ENCODE data around the gene PPP1CA.

Gene PPP1CA

GRCh38 chr11:67400942-67401494 lies 640 bp downstream of the PPP1CA start:
- DNase-seq = no peak

GRCh38 chr11:67400251-67400941 lies 1.3 kb downstream of the PPP1CA start:
- DNase-seq = no peak

- DNase-seq = no peak
These were observed 2.7 kb downstream of the PPP1CA start for GRCh38 chr11:67398661-67399563.

- no peak for DNase-seq
These were observed 3.5 kb downstream of the PPP1CA start for GRCh38 chr11:67397986-67398660.

DNA sequence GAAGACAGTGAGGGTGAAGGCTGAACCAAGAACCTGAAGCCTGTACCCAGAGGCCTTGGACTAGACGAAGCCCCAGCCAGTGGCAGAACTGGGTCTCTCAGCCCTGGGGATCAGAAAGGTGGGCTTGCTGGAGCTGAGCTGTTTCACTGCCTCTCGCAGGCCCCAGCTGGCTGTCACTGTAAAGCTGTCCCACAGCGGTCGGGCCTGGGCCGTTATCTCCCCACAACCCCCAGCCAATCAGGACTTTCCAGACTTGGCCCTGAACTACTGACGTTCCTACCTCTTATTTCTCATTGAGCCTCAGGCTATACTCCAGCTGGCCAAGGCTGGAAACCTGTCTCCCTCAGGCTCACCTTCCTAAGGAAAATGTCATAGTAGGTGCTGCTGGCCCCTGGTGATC lies 4.1 kb downstream of the PPP1CA start:
- no peak for DNase-seq

- no peak for DNase-seq
These were observed 4.9 kb downstream of the PPP1CA start for GRCh38 chr11:67396587-67397389.

DNA sequence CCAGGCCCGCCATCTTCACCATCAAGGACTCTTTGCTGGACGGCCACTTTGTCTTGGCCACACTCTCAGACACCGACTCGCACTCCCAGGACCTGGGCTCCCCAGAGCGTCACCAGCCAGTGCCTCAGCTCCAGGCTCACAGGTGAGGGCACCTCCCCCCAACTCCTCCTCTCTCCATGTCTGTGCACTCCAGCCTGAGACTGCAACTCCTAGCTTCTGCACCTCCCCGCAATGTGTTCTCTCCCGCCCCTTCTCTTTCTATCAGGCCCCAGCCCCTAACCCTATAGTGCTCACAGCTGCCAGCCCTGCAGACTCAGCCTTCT lies 5.4 kb downstream of the PPP1CA start:
- DNase-seq = no peak

GRCh38 chr11:67395555-67396258 lies 6.0 kb downstream of the PPP1CA start:
- no peak for DNase-seq

DNA sequence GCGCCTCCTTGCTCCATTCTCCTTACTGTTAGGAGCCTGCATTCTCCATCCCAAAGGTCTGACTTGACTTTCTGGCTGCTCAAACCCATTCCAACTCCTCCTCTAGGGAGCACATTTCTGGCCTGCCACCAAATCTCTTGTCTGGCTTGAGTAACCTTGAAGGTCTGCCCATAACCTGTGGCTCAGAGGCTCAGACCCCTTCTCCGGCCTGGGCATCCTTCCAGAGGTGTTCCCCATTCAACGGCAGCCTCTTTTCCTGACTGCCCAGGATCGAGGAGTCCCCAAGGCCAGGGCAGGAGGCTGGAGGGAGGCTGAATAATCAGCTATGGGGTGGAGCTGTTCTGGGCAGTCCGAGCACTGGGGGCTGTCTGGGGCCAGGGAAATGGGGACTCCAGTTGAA lies 7.7 kb downstream of the PPP1CA start:
- DNase-seq = no peak

GRCh38 chr11:67393437-67393836 lies 8.2 kb downstream of the PPP1CA start:
- no peak for DNase-seq

- DNase-seq = no peak
These were observed 9.4 kb downstream of the PPP1CA start for GRCh38 chr11:67392183-67392715.

DNA sequence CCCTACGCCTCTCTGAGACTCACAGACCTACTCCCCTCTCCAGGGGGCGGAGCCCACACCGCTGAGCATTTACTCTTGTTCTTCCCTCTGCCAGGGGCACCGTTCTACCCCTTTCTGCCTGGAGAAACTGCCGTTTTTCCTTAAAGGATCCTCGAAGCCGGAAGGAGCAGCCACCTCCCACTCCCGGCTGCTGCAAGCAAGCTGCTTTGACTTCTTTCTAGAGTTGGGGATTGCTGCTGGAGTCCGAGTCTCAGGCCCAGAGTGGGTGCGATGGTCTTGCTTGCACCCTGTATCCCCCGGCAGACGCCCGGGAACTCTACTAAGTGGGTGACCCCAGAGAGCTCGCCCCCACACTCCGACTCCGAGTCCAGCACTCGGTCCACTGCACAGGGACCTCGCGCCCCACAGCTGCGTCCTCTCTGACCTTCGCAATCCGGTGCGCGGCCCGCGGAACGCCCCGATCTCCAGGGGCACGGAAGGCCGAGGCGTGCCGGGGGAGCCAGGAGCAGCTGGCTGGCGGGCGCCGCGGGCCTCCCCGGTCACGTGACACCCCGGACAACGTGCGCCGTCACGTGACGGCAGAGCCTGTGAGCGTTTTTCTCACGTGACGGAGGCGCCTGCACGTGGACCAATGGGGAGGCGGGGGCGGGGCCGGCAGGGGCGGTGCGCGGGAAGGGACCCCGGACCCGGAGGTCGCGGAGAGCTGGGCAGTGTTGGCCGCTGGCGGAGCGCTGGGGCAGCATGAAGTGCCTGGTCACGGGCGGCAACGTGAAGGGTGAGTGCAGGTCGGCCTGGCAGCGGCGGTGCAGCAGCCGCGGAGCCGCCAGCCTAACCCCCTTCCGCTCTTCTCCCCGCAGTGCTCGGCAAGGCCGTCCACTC lies 10.1 kb downstream of the PPP1CA start, which contains the start of gene RAD9A:
Gene RAD9A (plus strand): TSS at position 683 of the 879 bp plus-strand sequence. CDS start 59 bp downstream, at position 742.
- DNase-seq = peak; percentile 86

DNA sequence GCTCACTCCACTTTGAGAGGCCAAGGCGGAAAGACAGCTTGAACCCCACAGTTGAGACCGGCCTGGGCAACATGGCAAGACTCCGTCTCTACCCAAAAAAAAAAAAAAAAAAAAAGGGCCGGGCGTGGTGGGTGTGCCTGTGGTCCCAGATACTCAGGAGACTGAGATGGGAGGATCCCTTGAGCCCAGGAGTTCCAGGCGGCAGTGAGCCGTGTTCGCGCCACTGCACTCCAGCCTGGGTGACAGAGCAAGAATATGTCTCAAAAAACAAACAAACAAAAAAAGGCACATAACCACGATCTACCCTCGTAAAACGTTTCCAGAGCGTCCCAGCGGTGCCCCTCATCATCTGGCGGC lies 10.7 kb downstream of the PPP1CA start:
- no peak for DNase-seq

DNA sequence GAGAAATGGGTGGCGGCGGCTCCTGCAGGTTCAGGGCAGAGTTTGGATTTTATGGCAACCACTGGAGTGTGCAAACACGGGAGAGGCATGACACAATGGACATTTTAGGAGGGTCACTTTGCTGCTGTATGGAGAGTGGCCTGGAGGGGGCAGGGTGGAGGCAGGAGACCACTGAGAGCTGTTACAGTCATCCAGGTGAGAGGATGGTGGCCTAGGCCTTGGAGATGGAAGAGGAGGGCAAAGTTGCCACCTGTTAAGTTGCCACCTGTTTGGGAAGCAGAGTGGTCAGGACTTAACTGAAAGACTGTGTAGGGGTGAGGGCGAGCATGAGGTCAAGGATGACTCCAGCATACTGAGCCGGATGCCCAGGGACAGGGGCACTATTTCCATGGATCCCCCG lies 12.2 kb downstream of the PPP1CA start:
- peak; percentile 16 for DNase-seq

- no peak for DNase-seq
These were observed 14.1 kb downstream of the PPP1CA start for GRCh38 chr11:67387518-67387917.

DNA sequence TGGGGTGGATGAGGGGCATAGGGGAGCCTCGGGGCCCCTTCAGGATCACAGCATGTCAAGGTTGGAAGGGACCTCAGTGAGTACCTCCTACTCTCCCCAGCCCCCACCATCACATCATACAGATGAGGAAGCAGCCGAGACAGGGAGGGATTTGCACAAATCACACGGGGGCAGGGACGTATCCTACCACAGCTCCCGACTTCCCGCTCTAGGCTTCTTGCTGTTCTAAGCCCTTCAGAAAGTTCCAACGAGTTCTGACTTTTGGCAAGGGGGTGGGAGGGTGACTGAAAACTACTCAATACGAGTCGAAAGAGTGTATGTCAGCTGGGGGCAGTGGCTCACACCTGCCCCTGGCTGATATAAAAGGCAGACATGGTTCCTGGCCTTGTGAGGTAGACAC lies 14.6 kb downstream of the PPP1CA start:
- no peak for DNase-seq

GRCh38 chr11:67384851-67385366 lies 16.7 kb downstream of the PPP1CA start:
- no peak for DNase-seq

- DNase-seq = peak; percentile 49
These were observed 19.2 kb downstream of the PPP1CA start for GRCh38 chr11:67382276-67383136.

DNA sequence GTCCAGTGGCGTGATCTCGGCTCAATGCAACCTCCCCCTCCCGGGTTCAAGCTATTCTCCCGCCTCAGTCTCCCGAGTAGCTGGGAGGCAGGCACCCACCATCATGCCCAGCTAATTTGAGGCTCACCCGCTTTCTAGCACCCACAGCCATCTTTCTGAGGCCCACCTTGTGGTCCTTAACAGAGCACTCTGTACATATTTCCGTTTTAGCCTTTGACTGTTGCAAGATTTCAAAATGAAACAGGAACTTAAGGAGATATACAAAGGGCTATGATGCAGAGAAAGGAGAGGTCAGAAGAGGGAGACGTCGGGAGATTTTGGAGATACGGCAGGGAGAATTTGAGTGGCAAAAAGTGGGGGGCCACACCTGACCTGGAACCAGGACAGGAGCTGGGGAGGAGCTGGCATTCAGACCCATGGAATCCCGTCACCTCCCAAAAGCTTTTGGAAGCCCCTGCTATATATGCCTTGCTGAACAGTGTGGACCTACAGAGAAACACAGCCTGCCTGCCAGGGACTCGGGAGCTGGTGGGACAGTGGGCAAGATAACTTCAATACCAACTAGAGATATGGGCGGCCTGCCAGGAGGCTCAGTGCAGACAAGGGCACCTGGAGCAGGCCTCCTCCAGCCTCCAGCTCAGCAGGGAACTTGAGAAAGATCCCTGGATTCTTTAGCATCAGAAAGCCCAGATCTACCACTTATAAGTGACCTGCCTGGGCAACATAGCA lies 20.2 kb downstream of the PPP1CA start:
- no peak for DNase-seq

Data from NCI-H526 treated with DMSO at 0.1 percent for 48 hours (cell line).